GM08714 (cell line): ENCODE results near the gene ANGEL1.

Experiments used
- H3K4me3 ChIP-seq: fragments of 200-500 bp; sonication (Bioruptor generic); 2 replicates; pipeline ENCODE4 v1.5.1; 2014; ENCODE audit warnings: mild to moderate bottlenecking, low read length, inconsistent platforms
- ZNF274 ChIP-seq: IDR thresholded peaks from 2 replicates; pipeline ENCODE4 v1.6.1; 2012; ENCODE audit warnings: mild to moderate bottlenecking, low read depth, low read length

ANGEL1 gene

GRCh38 chr14:76769636-76770292 is 42.9 kb downstream of the ANGEL1 start:
- no peak overlapping the region for H3K4me3 ChIP-seq

GRCh38 chr14:76768671-76769500 is 43.8 kb downstream of the ANGEL1 start:
- no peak overlapping the region for H3K4me3 ChIP-seq
- TF ChIP-seq ZNF274, result no peak

More at GRCh38 chr14:76769636-76770292, 42.9 kb downstream of the ANGEL1 start:
- no peak for TF ChIP-seq ZNF274

GRCh38 chr14:76767681-76768656 is 44.7 kb downstream of the ANGEL1 start:
- no peak for TF ChIP-seq ZNF274
- H3K4me3 ChIP-seq, result no peak overlapping the region

- TF ChIP-seq ZNF274, result no peak
- no peak overlapping the region for H3K4me3 ChIP-seq
Measured at GRCh38 chr14:76765461-76765931, 47.2 kb downstream of the ANGEL1 start.

GRCh38 chr14:76763096-76764041 is 49.3 kb downstream of the ANGEL1 start:
- no peak overlapping the region for H3K4me3 ChIP-seq
- no peak for TF ChIP-seq ZNF274

GRCh38 chr14:76762411-76763095 is 50.1 kb downstream of the ANGEL1 start:
- peak overlapping the region; percentile 66; the same call in 1 of the 2 replicates for H3K4me3 ChIP-seq
- no peak for TF ChIP-seq ZNF274

- H3K4me3 ChIP-seq, result peak overlapping the region; percentile 66
- TF ChIP-seq ZNF274, result no peak
Measured at GRCh38 chr14:76761960-76762410, 50.7 kb downstream of the ANGEL1 start.

- TF ChIP-seq ZNF274, result no peak
- peak within 1 kb of the TSS; percentile 66 for H3K4me3 ChIP-seq
Measured at GRCh38 chr14:76761136-76761959, 51.3 kb downstream of the ANGEL1 start, which contains the start of gene VASH1. Gene VASH1, plus strand, starts transcription at chr14:76761468. Its CDS starts 1,354 bp downstream, at chr14:76762822.

- peak overlapping the region; percentile 66; the same call in 1 of the 2 replicates for H3K4me3 ChIP-seq
- TF ChIP-seq ZNF274, result no peak
Measured at GRCh38 chr14:76760331-76761135, 52.1 kb downstream of the ANGEL1 start.

GRCh38 chr14:76759589-76759988 is 53.1 kb downstream of the ANGEL1 start:
- TF ChIP-seq ZNF274, result no peak
- H3K4me3 ChIP-seq, result no peak overlapping the region

GRCh38 chr14:76756371-76756750 is 56.3 kb downstream of the ANGEL1 start:
- TF ChIP-seq ZNF274, result no peak
- H3K4me3 ChIP-seq, result no peak overlapping the region
